BJ (cell line): ENCODE data around the gene RASSF3. TPM values are rescaled to one million over a fixed set of nuclear protein-coding genes. Genes with fewer than 3 reads are reported as not detected.

Experiments
- CTCF ChIA-PET: fragments of 350-600 bp; formaldehyde crosslinking; extraction: SDS; loops from one replicate; lab custom pipeline; 2021; ENCODE audit warnings: antibody characterized with exemption, inconsistent platforms; lab: Yijun Ruan, JAX
- POLR2A ChIA-PET: fragments of 300-600 bp; sonication (Branson Sonifier 250); formaldehyde crosslinking; extraction: SDS; loops from one replicate; lab custom pipeline; 2021; ENCODE audit warnings: antibody characterized with exemption; lab: Charles Lee
- DNase-seq: peaks from one replicate; pipeline ENCODE4 v3.0.0-alpha.2; 2011; ENCODE audit warnings: low read depth
- H3K27me3 ChIP-seq: 2 replicates; pipeline ENCODE4 v1.6.0; 2011; ENCODE audit warnings: low read length; ENCODE audit not compliant: control insufficient read depth, insufficient read depth
- H3K36me3 ChIP-seq: 2 replicates; pipeline ENCODE4 v1.5.1; 2011; ENCODE audit warnings: low read length; ENCODE audit not compliant: control insufficient read depth, insufficient read depth
- H3K4me3 ChIP-seq: 2 replicates; pipeline ENCODE4 v1.5.1; 2011; ENCODE audit warnings: low read depth, mild to moderate bottlenecking, control low read depth, low read length
- polyA plus RNA-seq: library from polyadenylated mRNA; depleted of rRNA; stranded (reverse); fragments of >200 nt; gene quantifications from 2 replicates; pipeline ENCODE4 v1.2.3, GENCODE V29; 2011
- TF ChIP-seq, protein P1 (sequence below): IDR thresholded peaks from 2 replicates; pipeline ENCODE4 v1.5.1; 2011; ENCODE audit warnings: low read depth, mild to moderate bottlenecking, control low read depth, inconsistent platforms, low read length, moderate library complexity; ENCODE audit not compliant: insufficient read depth

The RASSF3 gene
- polyA plus RNA-seq, 1 experiment, result 27.7 TPM

DNA sequence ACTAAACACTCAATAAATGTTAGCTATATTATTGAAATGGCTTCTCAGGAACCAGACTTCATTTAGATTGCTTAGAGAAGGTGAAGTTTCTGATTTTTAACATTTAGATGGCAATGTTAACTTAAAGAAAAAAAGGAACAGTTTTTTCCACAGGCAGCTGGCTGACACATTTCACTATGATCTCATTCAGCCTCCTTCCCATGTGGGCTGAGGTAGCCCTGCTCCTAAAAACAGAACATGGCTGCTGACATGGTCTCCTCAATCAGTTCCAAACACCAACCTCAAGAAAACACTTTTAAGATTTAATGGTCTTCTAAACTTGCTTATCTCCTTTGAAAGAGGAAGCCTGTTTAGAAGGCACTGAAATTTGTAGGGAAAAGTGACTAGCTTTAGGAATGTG is 125.1 kb downstream of the RASSF3 start:
- Histone ChIP-seq H3K27me3 (no peaks in the 10 kb centered on the region), H3K36me3 (peaks cover 6% of the 10 kb centered on the region), H3K4me3 (no peak overlapping the region)
- TF ChIP-seq, protein P1, sequence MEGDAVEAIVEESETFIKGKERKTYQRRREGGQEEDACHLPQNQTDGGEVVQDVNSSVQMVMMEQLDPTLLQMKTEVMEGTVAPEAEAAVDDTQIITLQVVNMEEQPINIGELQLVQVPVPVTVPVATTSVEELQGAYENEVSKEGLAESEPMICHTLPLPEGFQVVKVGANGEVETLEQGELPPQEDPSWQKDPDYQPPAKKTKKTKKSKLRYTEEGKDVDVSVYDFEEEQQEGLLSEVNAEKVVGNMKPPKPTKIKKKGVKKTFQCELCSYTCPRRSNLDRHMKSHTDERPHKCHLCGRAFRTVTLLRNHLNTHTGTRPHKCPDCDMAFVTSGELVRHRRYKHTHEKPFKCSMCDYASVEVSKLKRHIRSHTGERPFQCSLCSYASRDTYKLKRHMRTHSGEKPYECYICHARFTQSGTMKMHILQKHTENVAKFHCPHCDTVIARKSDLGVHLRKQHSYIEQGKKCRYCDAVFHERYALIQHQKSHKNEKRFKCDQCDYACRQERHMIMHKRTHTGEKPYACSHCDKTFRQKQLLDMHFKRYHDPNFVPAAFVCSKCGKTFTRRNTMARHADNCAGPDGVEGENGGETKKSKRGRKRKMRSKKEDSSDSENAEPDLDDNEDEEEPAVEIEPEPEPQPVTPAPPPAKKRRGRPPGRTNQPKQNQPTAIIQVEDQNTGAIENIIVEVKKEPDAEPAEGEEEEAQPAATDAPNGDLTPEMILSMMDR, result no peak
- ChIA-PET POLR2A (no interaction called here), CTCF (interaction anchor here (0.8 kb wide), 1 partner anchor 67 kb away, joined by 3 read pairs; no protein-coding TSS in a partner anchor)
- DNase-seq, result no peak

DNA sequence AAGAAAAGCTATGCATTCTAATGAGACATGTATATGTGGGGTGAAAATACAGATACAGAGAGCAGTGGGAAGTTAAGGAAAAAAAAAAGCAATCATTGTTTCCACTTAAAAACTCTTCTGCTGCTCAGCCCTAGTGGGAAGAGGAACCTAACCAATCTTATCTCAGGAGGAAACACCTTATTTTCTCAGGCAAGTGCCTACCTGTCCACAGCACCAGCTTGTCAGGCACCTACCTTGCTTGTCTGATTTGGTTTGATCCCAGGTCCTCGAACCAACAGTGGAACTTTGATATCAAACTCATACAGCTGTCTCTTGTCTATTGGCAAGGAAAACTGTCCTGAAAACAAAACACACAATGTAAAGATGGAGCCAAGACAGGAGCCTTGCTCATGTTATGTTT is 126.5 kb downstream of the RASSF3 start:
- ChIA-PET POLR2A (no interaction called here), CTCF (interaction anchor here (0.6 kb wide), 1 partner anchor 59 kb away, joined by 3 read pairs; no protein-coding TSS in a partner anchor)
- H3K27me3 ChIP-seq, result no peaks in the 10 kb centered on the region
- TF ChIP-seq, protein P1, result no peak
- H3K36me3 ChIP-seq, result peaks cover 6% of the 10 kb centered on the region
- H3K4me3 ChIP-seq, result no peak overlapping the region
- no peak for DNase-seq

DNA sequence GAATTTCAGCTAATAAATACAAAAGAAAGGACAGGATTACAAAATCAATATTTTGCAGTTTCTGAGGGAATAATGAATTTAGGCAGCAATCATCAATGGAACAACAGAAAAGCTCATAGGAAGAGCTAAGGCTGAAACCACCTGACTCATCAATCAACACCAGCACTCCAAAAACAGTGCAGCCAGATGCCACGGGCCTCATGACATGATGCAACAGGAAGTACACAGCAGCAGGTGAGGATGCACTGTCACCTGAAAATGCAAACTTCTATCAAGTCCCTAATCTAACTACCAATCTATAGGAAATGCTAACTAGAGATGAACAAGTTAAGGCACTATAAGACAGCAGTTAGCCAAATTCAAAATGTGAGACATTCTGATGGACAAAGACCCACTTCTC is 127.2 kb downstream of the RASSF3 start:
- no peak for DNase-seq
- TF ChIP-seq, protein P1, result no peak
- POLR2A ChIA-PET, result no interaction called here
- no peaks in the 10 kb centered on the region for H3K27me3 ChIP-seq
- H3K4me3 ChIP-seq, result no peak overlapping the region
- peaks cover 6% of the 10 kb centered on the region for H3K36me3 ChIP-seq
- CTCF ChIA-PET, result no interaction called here

DNA sequence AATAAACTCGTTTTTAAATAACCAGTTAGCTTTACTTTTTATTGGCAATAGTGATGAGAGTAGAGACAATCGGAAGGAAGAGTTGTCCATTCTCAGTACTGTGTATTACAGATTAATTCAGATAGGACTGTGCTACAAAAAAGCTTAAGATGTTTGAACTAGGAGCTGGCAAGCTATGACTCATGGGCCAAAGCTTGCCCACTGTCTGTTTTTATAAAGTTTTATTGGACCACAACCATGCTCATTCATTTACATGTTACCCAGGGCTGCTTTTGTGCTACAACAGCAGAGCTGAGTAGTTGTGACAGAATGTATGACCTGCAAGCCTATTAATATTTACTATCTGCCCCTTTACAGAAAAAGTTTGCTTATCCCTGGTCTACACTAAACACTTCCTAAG is 129.5 kb downstream of the RASSF3 start:
- Histone ChIP-seq H3K4me3 (no peak overlapping the region), H3K36me3 (peaks cover 4% of the 10 kb centered on the region), H3K27me3 (no peaks in the 10 kb centered on the region)
- no peak for DNase-seq
- TF ChIP-seq, protein P1, result no peak
- ChIA-PET POLR2A (no interaction called here), CTCF (interaction anchor here (1.1 kb wide), 1 partner anchor 29 kb away, joined by 4 read pairs; no protein-coding TSS in a partner anchor)

DNA sequence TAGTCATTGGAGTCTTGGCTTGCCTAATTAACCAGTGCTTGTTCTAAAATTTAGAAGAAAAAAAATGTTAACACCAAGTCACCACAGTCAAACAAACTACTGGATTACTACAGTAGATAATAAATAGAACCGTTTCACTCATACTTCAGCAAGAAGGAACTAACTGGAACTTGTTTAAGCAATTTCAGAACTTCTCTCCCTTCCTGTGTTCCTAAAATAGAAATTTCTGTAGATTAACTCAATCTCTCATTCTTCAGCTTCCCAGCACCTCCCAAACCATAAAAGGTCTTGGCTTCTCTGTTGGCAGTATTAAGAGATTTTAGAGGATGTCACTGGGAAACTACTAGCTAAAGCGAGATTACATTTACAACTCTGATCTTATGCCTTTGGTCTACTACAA is 130.4 kb downstream of the RASSF3 start:
- ChIA-PET CTCF (no interaction called here), POLR2A (no interaction called here)
- Histone ChIP-seq H3K4me3 (no peak overlapping the region), H3K27me3 (no peaks in the 10 kb centered on the region), H3K36me3 (peaks cover 4% of the 10 kb centered on the region)
- TF ChIP-seq, protein P1, result no peak
- DNase-seq, result no peak
